Left lung (tissue), 10 donors: ENCODE measurements around the gene ANKRD28. TPM values are rescaled to one million over a fixed set of nuclear protein-coding genes. Genes with fewer than 3 reads are reported as not detected.

Experiments
- ATAC-seq: fragments of 200-7000 bp; cut with Tn5 transposase; one replicate; pipeline ENCODE4 v1.9.1; 2020; ENCODE audit warnings: moderate library complexity
- DNase-seq, 4 donors: peaks; one replicate each; pipeline ENCODE4 v3.0.0-alpha.2; 2013 to 2020
- H3K27ac ChIP-seq, 2 donors: fragments of 200-600 bp; sonication (generic) in 1 of 2; one replicate each; pipeline versions ENCODE4 v1.5.0 to v1.8.0; 2020 to 2021
- H3K27me3 ChIP-seq, 2 donors: fragments of 200-600 bp; sonication (generic) in 1 of 2; one replicate each; pipeline versions ENCODE4 v1.5.0 to v1.8.0; 2020 to 2021
- H3K36me3 ChIP-seq, 2 donors: fragments of 200-600 bp; sonication (generic) in 1 of 2; one replicate each; pipeline versions ENCODE4 v1.5.0 to v1.8.0; 2020 to 2021
- H3K4me1 ChIP-seq, 2 donors: fragments of 200-600 bp; one replicate each; pipeline ENCODE4 v1.8.0; 2021
- H3K4me3 ChIP-seq, 2 donors: fragments of 200-600 bp; sonication (generic) in 1 of 2; one replicate each; pipeline versions ENCODE4 v1.5.0 to v1.8.0; 2020 to 2021; ENCODE audit warnings: mild to moderate bottlenecking in 1 of 2
- H3K9me3 ChIP-seq, 2 donors: fragments of 200-600 bp; sonication (generic) in 1 of 2; one replicate each; pipeline versions ENCODE4 v1.5.0 to v1.8.0; 2020 to 2021
- intact Hi-C, 2 donors: fragments of 100-400 bp; cut with DNase I; formaldehyde crosslinking; loops; one replicate each; pipeline versions ENCODE4 v1.11.2 to v1.14.2; 2022
- polyA plus RNA-seq, 6 donors: library from polyadenylated mRNA; unstranded; fragments of 120-200 nt; gene quantifications; one replicate each; pipeline ENCODE4 v1.2.1, GENCODE V29; 2013; ENCODE audit not compliant: insufficient read length in 6 of 6
- total RNA-seq, 2 donors: library from RNA; stranded (reverse); fragmentation: NEBNext Ultra II Directional; extraction: Animal tissue kit (Norgen Biotek cat#: 25700); gene quantifications; one replicate each; pipeline ENCODE4 v1.2.1, GENCODE V29; 2021
- TF ChIP-seq, protein P1 (sequence below), 2 donors: fragments of 200-600 bp; sonication (generic) in 1 of 2; IDR thresholded peaks; one replicate each; pipeline versions ENCODE4 v1.5.0 to v1.8.0; 2021; ENCODE audit warnings: antibody characterized with exemption in 2 of 2
- donor health status: DM: no; HTN: yes; CAD: no.
- donor health status: DM: no; HTN: no; CAD: no.

Gene ANKRD28
- total and polyA plus RNA-seq, 8 donors: 36.6 to 60.0 (median 47.2) TPM

DNA sequence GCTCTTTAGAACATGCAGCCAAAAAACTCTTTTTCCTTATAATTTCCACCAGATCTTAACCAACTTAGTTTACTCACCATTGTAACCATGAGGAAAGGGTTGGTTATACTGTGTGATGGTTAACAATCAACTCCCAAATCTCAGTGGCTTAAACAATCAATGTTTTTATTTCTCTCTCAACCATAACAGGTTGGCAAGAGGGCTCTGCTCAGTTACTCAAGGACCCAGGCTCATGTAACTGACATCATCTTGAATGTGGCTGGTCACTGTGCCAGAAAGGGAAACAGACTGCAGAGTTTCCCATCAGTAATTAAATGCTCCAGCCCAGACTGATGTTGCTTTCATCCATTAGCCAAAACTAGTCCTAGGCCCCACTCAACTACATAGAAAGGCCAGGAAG, 69.0 kb downstream of the ANKRD28 start:
- H3K9me3 ChIP-seq: no peaks in the 10 kb centered on the region
- H3K4me3 ChIP-seq: no peak overlapping the region
- DNase-seq: no peak
- peaks cover 0 to 44% of the 10 kb centered on the region in 2 donors for H3K36me3 ChIP-seq
- TF ChIP-seq, protein P1, sequence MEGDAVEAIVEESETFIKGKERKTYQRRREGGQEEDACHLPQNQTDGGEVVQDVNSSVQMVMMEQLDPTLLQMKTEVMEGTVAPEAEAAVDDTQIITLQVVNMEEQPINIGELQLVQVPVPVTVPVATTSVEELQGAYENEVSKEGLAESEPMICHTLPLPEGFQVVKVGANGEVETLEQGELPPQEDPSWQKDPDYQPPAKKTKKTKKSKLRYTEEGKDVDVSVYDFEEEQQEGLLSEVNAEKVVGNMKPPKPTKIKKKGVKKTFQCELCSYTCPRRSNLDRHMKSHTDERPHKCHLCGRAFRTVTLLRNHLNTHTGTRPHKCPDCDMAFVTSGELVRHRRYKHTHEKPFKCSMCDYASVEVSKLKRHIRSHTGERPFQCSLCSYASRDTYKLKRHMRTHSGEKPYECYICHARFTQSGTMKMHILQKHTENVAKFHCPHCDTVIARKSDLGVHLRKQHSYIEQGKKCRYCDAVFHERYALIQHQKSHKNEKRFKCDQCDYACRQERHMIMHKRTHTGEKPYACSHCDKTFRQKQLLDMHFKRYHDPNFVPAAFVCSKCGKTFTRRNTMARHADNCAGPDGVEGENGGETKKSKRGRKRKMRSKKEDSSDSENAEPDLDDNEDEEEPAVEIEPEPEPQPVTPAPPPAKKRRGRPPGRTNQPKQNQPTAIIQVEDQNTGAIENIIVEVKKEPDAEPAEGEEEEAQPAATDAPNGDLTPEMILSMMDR (IDR thresholded peaks at IDR 0.05): no peak
- intact Hi-C loops: no loop called here
- H3K27me3 ChIP-seq: no peaks in the 10 kb centered on the region
- H3K27ac ChIP-seq: no peak overlapping the region
- ATAC-seq: no peak
- no peaks in the 10 kb centered on the region for H3K4me1 ChIP-seq

DNA sequence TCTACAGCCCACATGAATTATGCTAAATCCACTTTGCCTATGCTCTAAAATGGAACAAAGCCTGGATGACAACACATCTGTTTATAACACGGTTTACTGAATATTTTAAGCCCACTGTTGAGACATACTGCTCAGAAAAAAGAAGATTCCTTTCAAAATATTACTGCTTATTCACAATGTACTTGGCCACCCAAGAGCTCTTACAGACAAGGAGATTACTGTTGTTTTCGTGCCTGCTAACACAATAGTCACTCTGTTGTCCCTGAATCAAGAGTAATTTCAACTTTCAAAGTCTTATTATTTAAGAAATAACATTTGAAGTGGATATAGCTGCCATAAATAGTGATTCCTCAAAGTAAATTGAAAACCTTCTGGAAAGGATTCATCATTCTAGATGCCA, 70.9 kb downstream of the ANKRD28 start:
- Histone ChIP-seq H3K27ac (no peak overlapping the region), H3K36me3 (peaks cover 0 to 44% of the 10 kb centered on the region in 2 donors), H3K4me1 (no peaks in the 10 kb centered on the region), H3K27me3 (no peaks in the 10 kb centered on the region), H3K9me3 (no peaks in the 10 kb centered on the region), H3K4me3 (no peak overlapping the region)
- DNase-seq (no peak), ATAC-seq (no peak)
- TF ChIP-seq, protein P1 (IDR thresholded peaks at IDR 0.05): no peak
- intact Hi-C loops: no loop called here

DNA sequence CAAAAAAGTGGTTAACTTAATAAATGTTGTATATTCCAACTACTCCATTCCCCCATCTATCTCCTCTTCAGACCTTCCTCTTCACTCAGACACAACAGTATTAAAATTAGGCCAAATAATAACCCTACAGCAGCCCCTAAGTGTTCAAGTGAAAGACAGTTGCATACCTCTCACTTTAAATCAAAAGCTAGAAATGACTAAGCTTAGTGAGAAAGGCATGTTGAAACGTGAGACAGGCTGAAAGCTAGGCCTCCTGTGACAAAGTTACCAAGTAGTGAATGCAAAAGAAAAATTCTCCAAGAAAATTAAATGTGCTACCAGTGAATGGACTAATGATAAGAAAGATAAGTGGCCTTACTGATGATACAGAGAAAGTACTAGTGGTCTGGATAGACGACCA, 71.7 kb downstream of the ANKRD28 start:
- intact Hi-C loops: no loop called here
- DNase-seq (no peak), ATAC-seq (no peak)
- Histone ChIP-seq H3K27ac (no peak overlapping the region), H3K27me3 (no peaks in the 10 kb centered on the region), H3K4me3 (no peak overlapping the region), H3K36me3 (peaks cover 0 to 45% of the 10 kb centered on the region in 2 donors), H3K9me3 (no peaks in the 10 kb centered on the region), H3K4me1 (no peaks in the 10 kb centered on the region)
- TF ChIP-seq, protein P1 (IDR thresholded peaks at IDR 0.05): no peak

DNA sequence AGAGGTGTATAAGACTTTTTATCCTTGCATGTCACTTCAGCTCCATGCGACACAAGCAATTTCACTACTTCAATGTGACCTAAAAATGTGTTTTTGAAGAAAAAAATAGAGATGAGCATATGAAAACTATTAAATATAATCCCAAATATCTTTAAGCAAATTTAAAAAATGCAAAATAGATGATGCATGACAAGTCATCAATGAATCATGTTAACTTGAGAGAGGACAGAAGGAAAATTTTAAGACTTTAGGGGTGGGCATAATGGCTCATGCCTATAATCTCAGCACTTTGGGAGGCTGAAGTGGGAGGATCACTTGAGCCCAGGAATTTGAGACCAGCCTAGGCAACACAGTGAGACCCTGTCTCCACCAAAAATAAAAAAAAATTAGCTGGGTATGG, 73.3 kb downstream of the ANKRD28 start:
- ATAC-seq (no peak), DNase-seq (no peak)
- H3K27me3 ChIP-seq: no peaks in the 10 kb centered on the region
- TF ChIP-seq, protein P1 (IDR thresholded peaks at IDR 0.05): no peak
- no peaks in the 10 kb centered on the region for H3K9me3 ChIP-seq
- H3K27ac ChIP-seq: no peak overlapping the region
- intact Hi-C loops: no loop called here
- H3K4me1 ChIP-seq: no peaks in the 10 kb centered on the region
- no peak overlapping the region for H3K4me3 ChIP-seq
- H3K36me3 ChIP-seq: peaks cover 0 to 44% of the 10 kb centered on the region in 2 donors

DNA sequence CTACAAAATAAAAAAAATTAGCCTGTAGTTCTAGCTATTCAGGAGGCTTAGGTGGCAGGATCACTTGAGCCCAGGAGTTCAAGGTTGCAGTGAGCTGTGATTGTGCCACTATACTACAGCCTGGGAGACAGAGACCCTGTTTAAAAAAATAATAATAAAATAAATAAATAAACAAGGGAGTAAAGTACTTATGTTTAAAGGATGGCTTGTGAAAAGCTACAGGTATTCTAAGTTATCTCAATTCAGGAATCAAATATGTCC, 74.2 kb downstream of the ANKRD28 start:
- TF ChIP-seq, protein P1 (IDR thresholded peaks at IDR 0.05): no peak
- Histone ChIP-seq H3K27ac (no peak overlapping the region), H3K27me3 (no peaks in the 10 kb centered on the region), H3K9me3 (no peaks in the 10 kb centered on the region), H3K4me1 (no peaks in the 10 kb centered on the region), H3K4me3 (no peak overlapping the region), H3K36me3 (peaks cover 0 to 44% of the 10 kb centered on the region in 2 donors)
- DNase-seq (no peak), ATAC-seq (no peak)
- intact Hi-C loops: no loop called here
